Bone marrow (tissue), 2 donors: Measurements from ENCODE around the gene RRBP1.
A peak's percentile ranks its signal among the peaks of the same experiment; 100 is the strongest.

Experiments used
- DNase-seq, 2 donors: peaks; one replicate each; lab custom pipeline; 2025; lab: John Stamatoyannopoulos, UW

The RRBP1 gene

DNA sequence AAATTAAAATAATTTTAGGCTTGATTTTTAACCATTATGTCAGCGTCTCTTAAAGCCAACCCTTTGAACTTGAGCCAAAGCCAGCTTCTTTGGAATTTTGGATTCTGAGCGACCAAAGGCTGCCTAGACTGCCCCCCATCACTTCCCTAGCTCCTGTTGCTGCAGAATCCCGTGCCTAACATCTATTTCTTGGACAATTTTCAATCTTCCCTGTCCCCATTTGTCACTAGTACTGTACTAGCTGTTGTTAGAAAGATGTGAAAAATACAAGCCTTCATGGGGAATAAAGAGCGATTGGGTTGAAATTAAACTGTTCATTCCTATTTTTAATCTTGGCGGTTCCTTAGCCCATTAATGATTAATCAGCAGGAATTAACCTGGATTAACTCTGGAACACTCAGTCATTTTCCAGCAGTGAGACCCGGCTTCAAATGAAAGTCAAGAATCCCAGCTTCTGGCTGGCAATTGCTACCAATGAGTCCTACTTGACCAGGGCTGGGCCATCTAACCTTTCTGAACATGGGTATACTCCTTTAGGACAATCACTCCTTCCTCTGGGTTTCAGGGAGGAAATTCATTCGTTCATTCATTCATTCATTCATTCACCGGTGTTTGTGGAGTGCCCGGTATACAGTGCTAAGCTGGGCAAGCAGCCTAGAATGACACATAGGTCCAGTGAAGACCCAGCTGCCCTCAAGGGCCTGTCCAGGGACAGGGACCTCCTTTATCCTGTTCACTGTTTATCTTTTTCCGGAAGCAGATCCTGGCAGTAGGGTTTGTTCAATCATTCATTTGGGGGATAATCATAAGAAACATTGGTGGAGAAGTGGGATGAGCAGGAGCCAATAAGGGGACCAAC is 1.4 kb upstream of the RRBP1 start:
- DNase-seq = no peak

DNA sequence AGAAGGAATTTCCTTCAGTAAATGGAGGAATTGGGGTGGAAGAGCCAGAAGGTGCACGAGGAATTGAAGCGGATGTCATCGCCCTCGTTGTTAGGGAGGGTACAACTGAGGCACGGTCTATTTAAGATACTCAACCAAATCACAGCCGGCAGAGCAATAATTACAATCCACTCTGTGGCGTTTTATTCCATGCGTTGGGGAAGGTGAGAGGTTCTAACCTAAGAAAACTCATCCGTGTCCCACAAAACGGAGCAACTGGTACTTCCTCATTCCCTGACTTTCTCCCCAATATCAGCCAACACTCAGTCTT is 802 bp upstream of the RRBP1 start:
- DNase-seq = no peak

DNA sequence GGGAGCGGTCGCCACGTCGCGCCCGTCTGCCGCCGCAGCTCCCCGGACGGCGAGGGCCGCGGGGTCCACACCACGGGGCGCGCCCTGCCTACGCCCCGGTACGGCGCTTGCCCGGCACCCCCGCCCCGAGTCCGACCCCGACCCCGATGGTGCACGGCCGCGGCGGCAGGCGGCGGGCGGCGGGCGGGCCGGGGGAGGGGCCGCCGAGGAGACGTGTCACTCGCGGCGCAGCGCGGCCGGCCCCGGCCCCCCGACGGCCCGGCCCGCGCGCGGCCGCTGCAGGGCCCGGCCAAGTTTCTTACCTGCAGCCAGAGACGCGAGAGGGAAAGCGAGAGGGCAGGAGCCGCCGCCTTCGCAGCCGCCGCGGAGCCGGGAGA is 328 bp downstream of the RRBP1 start:
- DNase-seq = no peak

DNA sequence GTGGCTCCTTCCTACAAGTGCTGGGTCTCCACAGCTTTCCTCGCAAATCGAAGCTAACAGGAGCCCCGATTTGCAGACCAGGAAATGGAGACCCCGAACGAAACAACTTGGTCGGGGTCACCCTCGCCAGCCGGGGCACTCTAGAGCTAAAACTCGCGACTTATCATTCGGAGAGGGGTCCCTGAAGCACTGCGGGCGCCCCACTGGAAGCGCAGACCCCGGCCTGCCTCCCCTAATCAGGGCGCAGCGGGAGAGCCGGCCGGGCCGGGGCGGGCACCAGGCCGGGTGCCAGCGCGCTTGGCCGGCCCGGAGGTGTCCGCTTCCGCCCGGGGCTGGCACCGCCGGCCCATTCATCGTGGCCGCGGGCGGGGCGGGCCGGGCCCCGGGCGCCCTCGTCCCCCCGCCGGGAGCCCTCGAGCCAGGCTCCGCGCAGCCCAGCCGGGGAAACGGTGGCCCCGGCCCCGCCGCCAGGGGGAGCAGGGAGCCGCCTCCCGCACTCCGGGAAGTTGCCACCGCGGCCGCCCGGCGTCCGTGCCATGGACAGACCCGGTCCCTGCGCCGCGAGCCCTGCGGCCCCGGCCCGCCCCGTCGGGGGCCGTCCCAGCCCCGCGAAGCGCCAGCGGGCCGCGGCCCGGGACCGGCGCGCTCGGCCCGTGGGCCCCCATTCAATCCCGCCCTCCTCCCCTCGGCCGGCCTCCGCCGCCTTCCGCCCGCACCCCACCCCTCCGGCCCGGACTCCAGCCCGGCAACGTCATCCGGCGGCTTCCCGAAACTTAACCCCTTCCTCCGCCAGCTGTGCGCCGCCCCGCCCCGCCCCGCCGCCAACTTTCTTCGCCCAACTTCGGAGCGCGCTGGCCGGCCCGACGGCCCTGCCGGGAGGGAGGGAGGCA is 961 bp downstream of the RRBP1 start:
- peak; percentile 31 to 82 for DNase-seq

DNA sequence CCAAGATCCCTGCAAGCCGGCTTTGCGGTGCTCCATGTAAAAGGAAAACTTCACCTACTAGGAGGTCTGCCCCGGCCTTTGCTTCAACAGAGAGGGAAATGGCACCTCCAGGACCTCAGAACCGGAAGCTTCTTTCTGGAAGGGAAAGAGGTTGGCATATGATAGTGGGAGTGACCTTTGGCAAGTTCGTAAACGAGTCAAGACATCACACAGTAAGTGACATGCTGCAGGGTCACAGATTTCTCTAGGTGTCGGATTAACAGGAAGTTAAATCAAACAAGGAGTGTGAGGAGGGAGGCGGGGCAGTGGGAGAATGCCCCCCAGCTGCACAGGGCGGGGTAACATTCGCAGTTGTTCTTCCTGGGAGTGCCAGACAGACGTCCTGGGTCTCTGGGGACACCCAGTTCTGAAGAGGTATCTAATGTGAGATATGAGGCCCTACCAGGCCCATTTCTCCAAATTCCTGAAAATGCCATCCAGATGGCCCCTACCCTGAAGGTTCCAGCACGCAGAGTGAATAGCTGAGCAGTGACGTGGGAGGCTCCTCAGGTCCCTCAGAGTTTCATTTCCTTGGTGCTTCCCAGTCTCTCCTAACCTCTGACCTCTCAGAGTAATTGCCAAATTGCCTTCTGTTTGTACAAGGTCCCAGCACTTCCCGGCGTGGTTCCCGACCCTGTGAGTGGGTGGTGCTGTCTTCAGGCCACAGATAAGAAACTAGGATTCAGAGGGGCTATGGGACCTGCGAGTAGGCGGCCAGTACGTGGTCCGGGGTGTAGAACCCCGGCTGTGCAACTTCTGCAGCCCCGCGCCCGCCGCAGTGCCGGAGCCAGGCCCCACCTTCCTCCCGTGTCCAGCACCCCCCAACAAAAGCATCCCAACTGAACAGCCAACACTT is 1.9 kb downstream of the RRBP1 start:
- DNase-seq = peak in 1 of 2 donors; percentile 35

DNA sequence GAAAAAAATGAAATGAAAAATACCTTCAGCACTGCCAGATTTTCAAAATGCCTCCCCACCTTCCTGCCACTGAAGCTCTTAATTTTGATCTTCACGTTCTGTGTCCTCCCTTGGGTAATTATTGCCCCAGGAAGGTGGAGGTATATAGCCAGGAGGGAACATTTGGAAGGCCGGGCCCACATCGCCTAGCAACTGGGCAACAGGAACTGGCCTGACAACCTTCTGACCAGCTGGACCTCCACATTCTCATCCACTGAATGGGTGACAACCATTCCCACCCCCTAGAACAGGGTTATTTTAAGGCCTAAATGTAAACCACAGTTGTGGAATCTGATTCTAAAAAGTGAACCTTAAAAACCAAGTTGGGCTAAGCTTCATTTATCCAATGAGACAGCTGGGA is 3.2 kb downstream of the RRBP1 start:
- DNase-seq = no peak

DNA sequence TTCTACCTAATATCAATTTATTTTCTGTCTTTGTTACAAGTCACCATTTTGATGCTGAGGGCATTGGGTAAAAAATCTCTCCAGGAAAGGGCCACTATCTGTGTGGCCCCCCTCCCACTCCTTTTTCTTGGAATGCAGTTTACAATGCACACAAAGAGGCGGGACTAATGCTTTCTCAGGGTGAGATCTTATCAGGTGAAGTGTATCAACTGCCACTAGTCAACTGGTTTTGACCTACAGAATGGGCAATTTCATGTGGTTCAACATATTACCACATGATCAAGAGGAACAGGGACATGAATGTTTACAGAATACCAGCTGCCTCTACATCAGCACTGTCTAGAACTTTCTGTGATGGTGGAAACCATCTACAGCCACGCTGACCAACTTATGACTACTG is 3.7 kb downstream of the RRBP1 start:
- DNase-seq = no peak

DNA sequence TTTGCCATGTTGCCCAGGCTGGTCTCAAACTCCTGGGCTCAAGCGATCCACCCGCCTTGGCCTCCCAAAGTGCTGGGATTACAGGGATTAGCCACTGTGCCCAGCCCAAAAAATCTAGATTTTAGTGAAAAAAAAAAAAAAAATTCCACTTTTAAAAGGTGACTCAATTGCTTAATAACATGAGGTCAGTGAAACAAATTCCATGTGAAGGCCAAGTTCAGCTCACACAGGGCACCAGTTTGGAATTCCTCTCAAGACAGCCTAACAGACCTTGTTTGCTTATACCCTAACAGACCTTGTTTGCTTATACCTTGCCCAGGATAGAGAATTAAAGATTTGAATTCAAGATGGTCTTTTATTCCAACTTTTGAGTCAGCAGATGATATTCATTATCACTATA is 5.1 kb downstream of the RRBP1 start:
- DNase-seq = no peak

DNA sequence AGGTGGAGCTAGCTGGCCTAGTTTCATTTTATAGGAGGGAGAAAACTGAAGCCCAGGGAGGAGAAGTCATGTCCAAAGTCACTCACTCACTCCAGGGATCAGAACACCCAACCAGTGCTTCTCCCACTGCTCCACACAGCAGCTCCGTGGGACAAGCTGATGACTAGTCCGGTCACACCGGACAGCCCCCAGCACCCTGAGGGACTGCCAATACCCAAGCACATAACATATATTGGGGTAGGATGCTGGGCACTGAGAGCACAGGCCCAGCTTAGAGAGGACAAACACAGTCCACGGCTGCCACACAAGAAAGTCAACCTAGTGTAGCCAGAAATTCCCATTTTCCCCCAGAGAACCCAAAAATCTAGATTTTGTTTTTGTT is 5.7 kb downstream of the RRBP1 start:
- DNase-seq = no peak

DNA sequence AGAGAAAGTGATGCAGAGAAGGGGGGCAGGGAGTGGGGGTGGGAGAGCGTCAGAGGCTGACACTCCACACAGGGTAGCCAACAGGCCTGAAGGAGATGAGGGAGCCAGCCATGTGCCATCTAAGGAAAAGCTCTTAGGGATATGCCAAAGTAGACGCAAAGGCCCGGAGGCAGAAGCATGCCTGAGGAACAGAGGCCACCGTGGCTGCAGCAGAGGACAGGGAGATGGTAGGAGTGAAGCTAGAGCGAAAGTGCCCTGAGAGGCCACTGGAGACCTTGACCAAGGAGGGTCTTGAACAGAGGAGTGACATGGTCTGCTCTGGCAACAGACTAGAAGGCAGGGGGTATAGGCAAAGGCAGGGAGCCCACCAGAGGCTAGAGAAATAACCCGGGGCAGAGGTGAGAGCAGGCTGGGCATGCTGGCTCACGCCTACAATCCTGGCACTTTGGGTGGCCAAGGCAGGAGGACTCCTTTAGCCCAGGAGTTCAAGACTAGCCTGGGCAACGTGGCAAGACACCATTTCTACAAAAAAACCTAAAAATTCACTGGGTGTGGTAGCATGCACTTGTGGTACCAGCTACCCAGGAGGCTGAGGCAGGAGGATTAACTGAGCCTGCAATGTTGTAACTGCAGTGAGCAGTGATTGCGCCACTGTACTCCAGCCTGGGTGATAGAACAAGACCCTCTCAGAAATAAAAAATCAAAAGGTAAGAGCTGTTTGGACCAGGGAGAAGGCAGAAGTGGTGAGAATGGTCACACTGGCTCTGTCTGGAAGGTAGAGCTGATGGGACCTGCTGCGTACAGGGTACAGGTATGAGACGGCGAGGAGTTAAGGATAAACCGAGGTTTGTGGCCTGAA is 6.3 kb downstream of the RRBP1 start:
- DNase-seq = no peak

DNA sequence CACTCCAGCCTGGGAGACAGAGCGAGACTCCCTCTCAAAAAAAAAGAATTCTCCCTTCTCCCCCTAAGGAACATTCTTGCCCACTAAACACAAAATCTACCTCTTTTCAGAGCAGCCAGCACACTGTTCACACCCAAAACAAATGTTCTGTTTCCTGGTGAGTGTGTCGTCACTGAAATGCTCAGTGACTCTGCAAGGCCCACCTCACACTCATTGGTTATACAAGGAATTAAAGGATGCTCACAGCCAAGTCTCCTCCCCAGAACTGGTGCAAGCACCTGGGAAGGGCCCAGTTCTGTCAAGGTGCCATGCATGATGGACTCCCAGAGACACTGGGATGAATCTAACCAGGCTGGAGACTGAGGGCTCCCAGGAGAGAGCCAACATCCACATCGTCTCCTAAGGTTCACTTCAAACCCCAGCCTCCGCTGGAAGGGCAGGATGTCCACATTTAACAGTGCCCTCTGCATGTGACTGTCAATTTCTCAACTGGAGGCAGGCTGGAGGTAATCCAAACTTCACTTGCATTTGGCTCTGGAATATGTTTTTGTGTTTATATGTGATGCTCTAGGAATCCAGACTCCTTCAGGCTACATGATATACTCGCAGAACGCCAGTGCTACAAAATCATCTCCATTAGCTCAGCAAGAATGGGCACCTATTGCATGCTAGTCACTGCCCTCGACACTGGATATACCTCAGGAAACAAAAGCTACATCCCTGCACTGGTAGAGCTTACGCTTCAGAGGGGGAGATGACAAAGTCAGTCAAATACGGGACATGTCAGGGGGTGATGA is 7.1 kb downstream of the RRBP1 start:
- DNase-seq = no peak

DNA sequence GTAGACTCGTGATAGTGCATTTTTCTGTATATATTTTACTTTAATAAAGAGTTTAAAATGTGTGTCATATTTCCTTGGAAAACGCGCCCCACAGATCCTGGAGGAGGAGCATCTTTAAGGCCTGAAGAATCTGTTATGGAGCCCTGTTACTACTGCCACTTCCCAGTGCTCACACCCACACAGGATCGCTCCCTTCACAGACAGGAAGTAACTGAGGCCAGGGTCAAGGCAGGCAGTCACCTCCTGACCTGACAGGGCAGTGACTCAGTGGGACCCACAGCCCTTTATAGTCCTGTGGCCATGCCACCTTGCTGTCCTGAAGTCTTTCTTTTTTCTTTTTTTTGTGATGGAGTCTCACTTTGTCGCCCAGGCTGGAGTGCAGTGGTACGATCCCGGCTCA is 9.0 kb downstream of the RRBP1 start:
- DNase-seq = no peak

DNA sequence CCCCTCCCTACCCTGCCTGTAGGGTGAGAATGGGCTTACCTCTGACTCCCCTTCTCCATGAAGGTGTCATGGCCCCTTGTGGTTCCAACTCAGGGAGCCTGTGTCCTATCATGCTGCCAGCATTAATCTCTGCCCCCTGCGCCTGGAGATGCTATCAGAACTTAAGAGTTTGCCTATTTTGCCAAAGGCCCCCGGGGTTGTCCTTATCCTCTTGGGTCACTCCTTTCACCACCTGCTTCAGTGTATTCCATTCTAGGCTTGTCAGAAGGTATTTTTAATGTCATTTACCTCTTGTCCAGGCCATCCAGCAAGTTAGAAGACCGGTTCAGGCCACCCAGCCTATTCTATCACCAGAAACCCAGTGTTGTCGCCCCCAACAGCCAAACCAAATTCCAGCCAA is 10.5 kb downstream of the RRBP1 start:
- no peak for DNase-seq

DNA sequence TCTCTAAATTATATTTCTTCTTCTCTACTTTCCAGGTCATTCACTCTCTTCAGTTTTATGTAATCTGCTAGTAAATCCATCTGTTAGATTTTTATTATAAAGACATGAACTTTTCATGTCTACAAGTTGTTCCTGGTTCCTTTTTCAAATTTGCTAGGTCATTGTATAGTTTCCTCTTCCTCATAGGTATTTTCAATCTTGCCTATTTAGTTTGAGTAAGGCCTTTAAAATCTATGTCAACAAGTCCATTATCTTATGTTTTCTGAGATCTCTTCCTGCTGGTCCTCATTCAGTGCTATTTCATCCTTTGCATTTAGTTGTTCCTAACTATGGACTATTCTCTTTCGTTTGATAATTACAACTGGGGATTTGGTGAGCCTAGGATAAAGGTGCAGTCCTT is 11.0 kb downstream of the RRBP1 start:
- DNase-seq = no peak

DNA sequence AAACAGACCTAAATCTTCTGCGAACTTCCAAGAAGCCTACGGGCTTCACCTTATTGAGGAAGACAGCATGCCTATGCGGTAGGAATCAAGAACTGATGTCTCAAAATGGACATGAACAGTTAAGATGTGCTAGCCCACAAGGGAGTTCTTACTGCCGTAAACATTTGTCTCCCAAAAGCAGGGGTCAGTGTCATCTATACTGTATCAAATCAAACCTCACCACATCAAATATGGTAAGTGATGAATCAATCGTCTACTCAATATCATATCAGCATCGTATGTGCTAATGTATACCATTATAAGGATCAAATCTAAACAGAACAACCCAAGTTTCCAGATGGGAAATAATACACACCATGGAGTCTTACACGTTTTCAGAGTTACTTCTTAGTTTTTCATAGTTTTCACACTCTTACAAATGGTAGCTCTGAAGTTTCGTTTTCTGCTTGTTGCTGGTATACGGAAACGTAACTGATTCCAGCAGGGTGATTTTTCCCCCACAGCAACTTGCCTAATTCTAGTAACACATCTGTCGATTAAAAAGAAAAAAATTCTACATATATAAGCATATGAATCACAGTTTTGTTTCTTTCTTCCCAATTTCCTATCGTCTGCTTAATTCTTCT is 12.6 kb downstream of the RRBP1 start:
- no peak for DNase-seq

DNA sequence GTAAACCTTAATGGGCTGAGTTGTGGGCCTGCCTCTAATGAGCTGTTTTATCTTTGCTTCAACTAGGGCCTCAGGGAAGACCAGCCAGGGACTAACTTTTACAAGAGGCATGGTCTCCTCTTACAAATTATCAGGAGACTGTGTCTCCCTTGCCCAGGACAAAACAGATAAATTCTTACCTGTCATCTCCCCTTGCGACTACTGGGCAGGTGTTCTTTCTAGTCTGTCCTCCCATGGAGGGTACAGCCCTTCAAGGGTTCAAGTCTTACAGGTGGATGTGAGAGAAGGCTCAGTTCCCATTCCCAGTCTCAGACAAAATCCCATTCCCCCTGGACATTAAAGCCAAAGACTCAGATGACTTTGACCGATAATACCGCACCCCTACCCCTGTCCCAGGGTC is 13.6 kb downstream of the RRBP1 start:
- DNase-seq = no peak

DNA sequence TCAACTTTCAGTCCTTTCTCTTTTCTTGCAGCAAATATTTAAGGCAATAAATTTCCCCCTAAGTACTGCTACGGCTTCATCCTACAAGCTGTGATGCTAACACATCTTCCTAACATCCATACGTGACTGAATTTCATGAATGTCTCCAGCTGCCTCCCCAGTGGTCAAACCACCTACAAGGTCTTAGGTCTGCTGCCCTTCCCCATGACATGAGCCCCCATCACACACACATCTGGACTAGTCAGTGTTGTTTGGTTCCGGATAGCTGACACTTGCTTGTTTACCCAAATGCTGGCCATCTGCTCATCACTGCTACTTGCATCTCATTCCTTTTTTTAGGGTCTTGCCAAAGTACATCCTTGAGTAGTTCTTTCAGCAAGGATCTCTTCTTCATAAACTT is 14.6 kb downstream of the RRBP1 start:
- DNase-seq = no peak

DNA sequence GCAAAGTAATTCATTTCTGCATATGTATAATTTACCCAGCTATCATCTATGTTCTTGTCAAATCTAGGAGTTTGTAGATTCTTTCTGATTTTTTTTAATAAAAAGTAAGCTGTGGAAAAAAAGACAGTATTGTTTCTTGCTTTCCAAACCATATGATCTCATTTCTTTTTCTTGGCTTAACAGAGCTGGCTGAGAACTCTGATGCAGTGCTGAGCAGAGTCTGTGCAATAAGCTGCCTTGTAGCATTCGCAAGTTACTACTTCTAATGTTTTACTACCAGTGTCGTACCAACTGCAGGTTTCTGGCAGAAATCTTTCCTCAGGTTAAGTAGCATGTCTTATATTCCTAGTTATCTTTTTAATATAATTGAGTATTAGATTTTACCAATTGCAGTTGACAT is 15.6 kb downstream of the RRBP1 start:
- DNase-seq = no peak

DNA sequence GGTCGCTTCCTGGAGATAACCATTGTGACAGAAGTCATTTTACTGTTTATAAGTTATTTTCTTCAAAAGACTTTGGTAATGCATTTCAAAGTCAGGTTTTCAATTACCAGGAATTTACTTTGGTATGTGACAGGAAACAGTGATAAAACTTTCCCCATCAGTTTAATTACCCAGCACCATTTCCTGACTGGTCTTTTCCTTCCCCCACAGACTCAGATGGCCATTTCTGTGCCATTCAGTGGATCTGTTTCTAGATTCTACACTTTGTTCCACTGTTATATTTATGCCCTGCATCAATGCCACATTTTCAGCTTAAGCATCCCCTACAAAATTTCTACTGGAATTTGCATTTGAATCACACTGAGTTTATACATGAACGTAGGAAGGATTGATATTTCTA is 16.3 kb downstream of the RRBP1 start:
- DNase-seq = no peak

DNA sequence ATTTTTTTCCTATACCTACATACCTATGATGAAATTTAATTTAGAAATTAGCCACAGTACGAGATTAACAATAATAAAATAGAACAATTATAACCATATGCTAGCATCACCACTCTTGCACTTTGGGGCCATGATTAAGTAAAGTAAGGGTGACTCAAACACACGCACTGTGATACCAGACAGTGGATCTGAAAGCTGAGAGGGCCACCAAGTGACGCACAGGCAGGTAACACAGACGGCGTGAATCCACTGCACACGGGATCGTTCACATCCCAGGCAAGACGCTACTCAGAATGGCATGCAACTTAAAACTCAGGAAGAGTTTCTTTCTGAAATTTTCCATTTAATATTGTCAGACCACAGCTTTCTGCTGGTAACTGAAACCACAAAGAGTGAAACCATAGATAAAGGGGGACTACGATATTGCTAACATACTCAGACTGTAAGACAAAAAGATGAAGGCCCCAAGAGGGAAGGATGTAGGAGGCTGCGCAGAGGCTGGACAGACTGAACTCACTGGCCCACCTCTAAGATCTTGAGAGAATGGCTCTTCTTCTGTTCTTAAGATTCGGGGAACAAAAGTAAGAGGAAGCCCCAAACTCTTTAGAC is 17.9 kb downstream of the RRBP1 start:
- DNase-seq = no peak
